Breast epithelium (tissue), 3 donors: ENCODE data around the gene CAMK2B.

Experiments
- CTCF ChIP-seq, 3 donors: fragments of 450-650 bp; IDR thresholded peaks; one replicate each; pipeline ENCODE4 v1.5.1; 2016 to 2017; ENCODE audit warnings: antibody characterized with exemption in 3 of 3, mild to moderate bottlenecking in 3 of 3, moderate library complexity in 3 of 3
- POLR2A ChIP-seq: fragments of 450-650 bp; IDR thresholded peaks from one replicate; pipeline ENCODE4 v1.6.1; 2016; ENCODE audit warnings: antibody characterized with exemption, mild to moderate bottlenecking, moderate library complexity
- POLR2AphosphoS5 ChIP-seq, 3 donors: sonication (generic); formaldehyde crosslinking; IDR thresholded peaks; one replicate each; pipeline ENCODE4 v1.6.1; 2017; ENCODE audit warnings: antibody characterized with exemption in 3 of 3

GRCh38 chr7:44231088-44231487, 94.3 kb downstream of the CAMK2B start:
- no peak for TF ChIP-seq POLR2AphosphoS5 (IDR thresholded peaks at IDR 0.05)
- TF ChIP-seq CTCF (IDR thresholded peaks at IDR 0.05): no peak
- no peak for TF ChIP-seq POLR2A
